CD14-positive monocyte (primary cell): ENCODE measurements around the gene GDA. TPM values are rescaled to one million over a fixed set of nuclear protein-coding genes. Genes with fewer than 3 reads are reported as not detected.

Experiments
- DNase-seq, 3 donors: peaks; one replicate each; pipeline ENCODE4 v3.0.0-alpha.2; 2011 to 2022
- H2AFZ ChIP-seq: 2 replicates; pipeline ENCODE4 v1.6.0; 2012; ENCODE audit warnings: mild to moderate bottlenecking, low read depth, low read length, inconsistent platforms; ENCODE audit not compliant: insufficient read depth, poor library complexity, severe bottlenecking
- H3K27ac ChIP-seq, 2 donors: 1 replicate in 1 of 2; 2 replicates in 1 of 2; pipeline ENCODE4 v1.5.1; 2012 to 2013; ENCODE audit warnings: low read length in 2 of 2, control low read depth in 1 of 2, inconsistent platforms in 1 of 2, low read depth in 1 of 2, mild to moderate bottlenecking in 1 of 2
- H3K27me3 ChIP-seq, 2 donors: one replicate each; pipeline versions ENCODE4 v1.6.0 to v1.6.1; 2011 to 2013; ENCODE audit warnings: low read length in 2 of 2; ENCODE audit not compliant: control insufficient read depth in 2 of 2, insufficient read depth in 2 of 2
- H3K36me3 ChIP-seq, 2 donors: replicated peaks in 1 of 2; 1 replicate in 1 of 2; 2 replicates in 1 of 2; pipeline versions ENCODE4 v1.5.1 to v1.6.1; 2012 to 2013; ENCODE audit warnings: low read length in 2 of 2, control low read depth in 1 of 2, inconsistent platforms in 1 of 2, mild to moderate bottlenecking in 1 of 2; ENCODE audit not compliant: insufficient read depth in 2 of 2, control insufficient read depth in 1 of 2
- H3K4me1 ChIP-seq, 2 donors: 1 replicate in 1 of 2; 2 replicates in 1 of 2; pipeline versions ENCODE4 v1.5.1 to v1.6.1; 2012 to 2013; ENCODE audit warnings: low read length in 2 of 2, control low read depth in 1 of 2, inconsistent platforms in 1 of 2, mild to moderate bottlenecking in 1 of 2, moderate library complexity in 1 of 2; ENCODE audit not compliant: insufficient read depth in 2 of 2, control insufficient read depth in 1 of 2
- H3K4me2 ChIP-seq: replicated peaks from 2 replicates; pipeline ENCODE3; 2012; ENCODE audit warnings: low read length, moderate library complexity, mild to moderate bottlenecking; ENCODE audit not compliant: poor library complexity, severe bottlenecking; ENCODE audit errors: extremely low read depth
- H3K4me3 ChIP-seq, 3 experiments: fragments of 200-600 bp in 1 of 3; sonication (generic) in 1 of 3; replicated peaks in 1 of 3; 1 replicate in 2 of 3; 2 replicates in 1 of 3; pipeline ENCODE4 v1.5.1; 2011 to 2013; ENCODE audit warnings: low read length in 3 of 3, mild to moderate bottlenecking in 3 of 3, control low read depth in 2 of 3, low read depth in 2 of 3, inconsistent platforms in 1 of 3, moderate library complexity in 1 of 3
- H3K79me2 ChIP-seq: 2 replicates; pipeline ENCODE4 v1.6.0; 2012; ENCODE audit warnings: mild to moderate bottlenecking, control low read depth, inconsistent platforms, low read length, moderate library complexity; ENCODE audit not compliant: insufficient read depth
- H3K9ac ChIP-seq: 2 replicates; pipeline ENCODE4 v1.6.0; 2017; ENCODE audit warnings: low read length, mild to moderate bottlenecking; ENCODE audit not compliant: insufficient read depth, poor library complexity, severe bottlenecking
- H3K9me3 ChIP-seq, 2 donors: replicated peaks in 1 of 2; 1 replicate in 1 of 2; 2 replicates in 1 of 2; pipeline versions ENCODE4 v1.5.1 to v1.6.1; 2012 to 2013; ENCODE audit warnings: low read length in 2 of 2, control low read depth in 1 of 2; ENCODE audit not compliant: control insufficient read depth in 1 of 2, insufficient read depth in 1 of 2
- H4K20me1 ChIP-seq: 2 replicates; pipeline ENCODE4 v1.6.0; 2012; ENCODE audit warnings: mild to moderate bottlenecking, low read length, control low read depth, moderate library complexity; ENCODE audit not compliant: insufficient read depth
- H3K27ac Mint-ChIP-seq, 7 donors: one replicate each; pipeline ENCODE4 v1.8.0; 2020; ENCODE audit warnings: mild to moderate bottlenecking in 7 of 7, mixed read lengths in 7 of 7, moderate library complexity in 6 of 7, inconsistent platforms in 2 of 7
- H3K27me3 Mint-ChIP-seq, 3 donors: one replicate each; pipeline ENCODE4 v1.8.0; 2021 to 2022; ENCODE audit warnings: low read depth in 3 of 3, mild to moderate bottlenecking in 3 of 3, mixed read lengths in 3 of 3, moderate library complexity in 3 of 3, inconsistent platforms in 1 of 3
- H3K36me3 Mint-ChIP-seq, 2 donors: one replicate each; pipeline ENCODE4 v1.8.0; 2020; ENCODE audit warnings: mixed read lengths in 2 of 2, inconsistent platforms in 1 of 2, mild to moderate bottlenecking in 1 of 2
- H3K4me1 Mint-ChIP-seq: one replicate; pipeline ENCODE4 v1.8.0; 2020; ENCODE audit warnings: mild to moderate bottlenecking, mixed read lengths
- H3K4me3 Mint-ChIP-seq, 2 donors: one replicate each; pipeline ENCODE4 v1.8.0; 2020; ENCODE audit warnings: mild to moderate bottlenecking in 2 of 2, mixed read lengths in 2 of 2, moderate library complexity in 1 of 2
- H3K9me3 Mint-ChIP-seq, 7 donors: one replicate each; pipeline ENCODE4 v1.8.0; 2020 to 2022; ENCODE audit warnings: mixed read lengths in 7 of 7, mild to moderate bottlenecking in 6 of 7, moderate library complexity in 6 of 7, inconsistent platforms in 2 of 7
- WGBS: methylation state at CpG from one replicate; pipeline ENCODE4 v1.1.5; 2013; ENCODE audit warnings: missing lambda C conversion rate; ENCODE audit not compliant: insufficient coverage; 5-methylcytosine and 5-hydroxymethylcytosine counted together
- intact Hi-C, 2 donors: fragments of 100-400 bp; cut with micrococcal nuclease; formaldehyde crosslinking; loops; one replicate each; pipeline versions ENCODE4 v1.15.0 to v1.15.1; 2023
- polyA plus RNA-seq, 3 donors: library from polyadenylated mRNA; depleted of rRNA in 1 of 3; unstranded in 2 of 3; stranded (reverse) in 1 of 3; fragments of 300-500 nt in 2 of 3; fragments of >200 nt in 1 of 3; fragmentation: Illumina TruSeq in 2 of 3; gene quantifications; 1 replicate in 2 of 3; 2 replicates in 1 of 3; pipeline ENCODE4 v1.2.3, GENCODE V29; 2012 to 2021
- TF ChIP-seq, protein P1 (sequence below): fragments of 200-600 bp; IDR thresholded peaks from one replicate; pipeline ENCODE4 v1.8.0; 2022; ENCODE audit warnings: antibody characterized with exemption, mild to moderate bottlenecking

The GDA gene
- polyA plus RNA-seq, 3 donors, result not detected

DNA sequence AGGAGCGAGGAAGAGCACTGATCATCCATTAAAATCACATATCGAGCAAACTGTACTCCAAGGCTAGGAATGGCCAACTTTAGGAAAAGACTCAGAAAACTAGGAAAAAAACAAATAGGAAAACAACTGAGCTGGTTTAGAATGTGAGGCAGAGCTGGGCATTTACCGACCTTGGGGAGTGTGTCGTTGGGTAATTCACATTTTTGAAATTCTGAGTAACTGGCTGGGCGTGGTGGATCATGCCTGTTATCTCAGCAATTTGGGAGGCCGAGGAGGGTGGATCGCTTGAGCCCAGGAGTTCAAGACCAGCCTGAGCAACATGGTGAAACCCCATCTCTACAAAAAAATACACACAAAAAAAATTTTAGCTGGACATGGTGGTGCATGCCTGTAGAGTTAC is 145.7 kb downstream of the GDA start:
- Histone ChIP-seq H3K27ac (peak overlapping the region; percentile 74 to 85), H3K4me2 (peak overlapping the region; percentile 50), H3K79me2 (no peaks in the 10 kb centered on the region), H3K27me3 (no peaks in the 10 kb centered on the region), H4K20me1 (no peaks in the 10 kb centered on the region), H3K9me3 (peaks cover 0 to 4% of the 10 kb centered on the region in 2 donors), H2AFZ (no peak overlapping the region), H3K9ac (no peak overlapping the region), H3K4me1 (peaks cover 43 to 51% of the 10 kb centered on the region in 2 donors), H3K4me3 (peak overlapping the region in 1 of 3 experiments; percentile 20), H3K36me3 (no peaks in the 10 kb centered on the region)
- Mint-ChIP-seq H3K4me3 (peak overlapping the region in 1 of 2 donors; percentile 20), H3K27me3 (peaks cover 0 to 1% (median 0%) of the 10 kb centered on the region in 3 donors), H3K36me3 (peaks cover 0 to 2% of the 10 kb centered on the region in 2 donors), H3K9me3 (peaks cover 0 to 4% (median 3%) of the 10 kb centered on the region in 7 donors), H3K27ac (peak overlapping the region; percentile 85 to 94 (median 91)), H3K4me1 (peaks cover 43% of the 10 kb centered on the region)
- intact Hi-C loops, result loop anchor here (5.0 to 10.0 kb wide), 5 partner anchors 147 to 297 kb away; no protein-coding TSS in a partner anchor
- WGBS, result 0% methylated on average over 3 of the region's 7 CpGs
- DNase-seq, result peak; percentile 55 to 71 (median 59)
- TF ChIP-seq, protein P1, sequence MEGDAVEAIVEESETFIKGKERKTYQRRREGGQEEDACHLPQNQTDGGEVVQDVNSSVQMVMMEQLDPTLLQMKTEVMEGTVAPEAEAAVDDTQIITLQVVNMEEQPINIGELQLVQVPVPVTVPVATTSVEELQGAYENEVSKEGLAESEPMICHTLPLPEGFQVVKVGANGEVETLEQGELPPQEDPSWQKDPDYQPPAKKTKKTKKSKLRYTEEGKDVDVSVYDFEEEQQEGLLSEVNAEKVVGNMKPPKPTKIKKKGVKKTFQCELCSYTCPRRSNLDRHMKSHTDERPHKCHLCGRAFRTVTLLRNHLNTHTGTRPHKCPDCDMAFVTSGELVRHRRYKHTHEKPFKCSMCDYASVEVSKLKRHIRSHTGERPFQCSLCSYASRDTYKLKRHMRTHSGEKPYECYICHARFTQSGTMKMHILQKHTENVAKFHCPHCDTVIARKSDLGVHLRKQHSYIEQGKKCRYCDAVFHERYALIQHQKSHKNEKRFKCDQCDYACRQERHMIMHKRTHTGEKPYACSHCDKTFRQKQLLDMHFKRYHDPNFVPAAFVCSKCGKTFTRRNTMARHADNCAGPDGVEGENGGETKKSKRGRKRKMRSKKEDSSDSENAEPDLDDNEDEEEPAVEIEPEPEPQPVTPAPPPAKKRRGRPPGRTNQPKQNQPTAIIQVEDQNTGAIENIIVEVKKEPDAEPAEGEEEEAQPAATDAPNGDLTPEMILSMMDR, result no peak

DNA sequence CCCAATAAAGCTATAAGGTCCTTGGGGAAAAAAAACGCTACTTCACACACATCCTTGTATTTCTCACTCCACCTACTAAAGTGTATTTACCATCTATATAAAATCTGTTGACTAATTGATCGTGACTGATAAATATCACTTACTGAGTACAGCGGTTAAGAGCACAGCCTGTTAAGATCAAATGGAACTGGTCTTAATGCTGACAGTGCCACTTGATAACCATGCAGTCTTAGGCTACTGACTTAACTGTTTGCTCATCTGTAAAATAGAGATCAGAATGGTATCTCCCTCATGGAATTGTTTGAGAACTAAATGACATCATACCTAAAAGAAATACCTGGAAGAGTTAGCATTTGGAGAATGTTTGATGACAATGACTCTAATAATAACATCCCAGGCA is 148.3 kb downstream of the GDA start:
- intact Hi-C loops, result loop anchor here in 1 of 2 donors (10.0 kb wide), 1 partner anchor 147 kb away; no protein-coding TSS in a partner anchor
- Mint-ChIP-seq H3K9me3 (peaks cover 0 to 2% (median 0%) of the 10 kb centered on the region in 7 donors), H3K4me1 (peaks cover 49% of the 10 kb centered on the region), H3K27ac (no peak overlapping the region), H3K36me3 (no peaks in the 10 kb centered on the region), H3K4me3 (no peak overlapping the region), H3K27me3 (peaks cover 0 to 1% (median 0%) of the 10 kb centered on the region in 3 donors)
- Histone ChIP-seq H3K36me3 (no peaks in the 10 kb centered on the region), H3K9ac (no peak overlapping the region), H3K4me1 (peaks cover 48 to 57% of the 10 kb centered on the region in 2 donors), H3K4me2 (no peak overlapping the region), H3K27me3 (no peaks in the 10 kb centered on the region), H4K20me1 (no peaks in the 10 kb centered on the region), H3K9me3 (no peaks in the 10 kb centered on the region), H3K79me2 (no peaks in the 10 kb centered on the region), H2AFZ (no peak overlapping the region), H3K27ac (no peak overlapping the region), H3K4me3 (no peak overlapping the region)
- TF ChIP-seq, protein P1, result no peak
- WGBS, result no CpG with 5 or more reads among the region's 3 CpGs
- no peak for DNase-seq
